MM.1S (cell line): Measurements from ENCODE around the gene CNMD.

ENCODE experiments used
- DNase-seq: peaks from one replicate; pipeline ENCODE4 v3.0.0-alpha.2; 2015
- H2AFZ ChIP-seq: fragments of 300-600 bp; sonication (generic); 2 replicates; pipeline ENCODE4 v1.6.0; 2016; ENCODE audit warnings: antibody characterized with exemption, low read length
- H3F3A ChIP-seq: fragments of 300-600 bp; sonication (generic); 2 replicates; pipeline ENCODE4 v1.6.1; 2016; ENCODE audit warnings: mild to moderate bottlenecking, antibody characterized with exemption, low read length, moderate library complexity, mixed read lengths; ENCODE audit not compliant: insufficient read depth
- H3K27ac ChIP-seq: fragments of 300-600 bp; sonication (generic); 2 replicates; pipeline ENCODE4 v1.5.1; 2016; ENCODE audit warnings: mild to moderate bottlenecking, low read length
- H3K27me3 ChIP-seq: fragments of 300-600 bp; sonication (generic); replicated peaks from 2 replicates; pipeline ENCODE4 v1.6.0; 2016; ENCODE audit warnings: low read length; ENCODE audit not compliant: insufficient read depth
- H3K36me3 ChIP-seq: fragments of 300-600 bp; sonication (generic); replicated peaks from 2 replicates; pipeline ENCODE4 v1.6.1; 2016; ENCODE audit warnings: mild to moderate bottlenecking, low read length, mixed read lengths; ENCODE audit not compliant: insufficient read depth
- H3K4me1 ChIP-seq: fragments of 300-600 bp; sonication (generic); 2 replicates; pipeline ENCODE4 v1.6.1; 2016; ENCODE audit warnings: low read length, mixed read lengths
- H3K4me2 ChIP-seq: fragments of 300-600 bp; sonication (generic); 2 replicates; pipeline ENCODE4 v1.6.0; 2016; ENCODE audit warnings: low read depth, low read length
- H3K4me3 ChIP-seq: fragments of 300-600 bp; sonication (generic); 2 replicates; pipeline ENCODE4 v1.5.1; 2016; ENCODE audit warnings: low read length, mixed read lengths
- H3K79me2 ChIP-seq: fragments of 300-600 bp; sonication (generic); 2 replicates; pipeline ENCODE4 v1.6.1; 2016; ENCODE audit warnings: mixed run types, low read length, mixed read lengths
- H3K9ac ChIP-seq: fragments of 300-600 bp; sonication (generic); 2 replicates; pipeline ENCODE4 v1.6.1; 2016; ENCODE audit warnings: low read length, mixed read lengths
- H3K9me2 ChIP-seq: fragments of 300-600 bp; sonication (generic); replicated peaks from 2 replicates; pipeline ENCODE4 v1.6.1; 2016; ENCODE audit warnings: mild to moderate bottlenecking, low read length, mixed read lengths; ENCODE audit not compliant: insufficient read depth
- H3K9me3 ChIP-seq: fragments of 300-600 bp; sonication (generic); replicated peaks from 2 replicates; pipeline ENCODE4 v1.6.1; 2016; ENCODE audit warnings: mild to moderate bottlenecking, low read length, mixed read lengths; ENCODE audit not compliant: insufficient read depth
- H4K20me1 ChIP-seq: fragments of 300-600 bp; sonication (generic); 2 replicates; pipeline ENCODE4 v1.6.1; 2016; ENCODE audit warnings: mild to moderate bottlenecking, low read length, moderate library complexity, mixed read lengths; ENCODE audit not compliant: insufficient read depth
- CTCF ChIP-seq: fragments of 300-600 bp; sonication (generic); IDR thresholded peaks from 2 replicates; pipeline ENCODE4 v1.5.1; 2016; ENCODE audit warnings: antibody characterized with exemption, low read length, mixed read lengths
- EZH2 ChIP-seq: fragments of 300-600 bp; sonication (generic); optimal IDR thresholded peaks from 2 replicates; pipeline ENCODE3; 2017; ENCODE audit warnings: low read depth, mild to moderate bottlenecking, antibody characterized with exemption, low read length, mixed read lengths
- EZH2phosphoT487 ChIP-seq: fragments of 300-600 bp; sonication (generic); IDR thresholded peaks from 2 replicates; pipeline ENCODE4 v1.6.1; 2018; ENCODE audit warnings: antibody characterized with exemption, low read length

Gene CNMD

DNA sequence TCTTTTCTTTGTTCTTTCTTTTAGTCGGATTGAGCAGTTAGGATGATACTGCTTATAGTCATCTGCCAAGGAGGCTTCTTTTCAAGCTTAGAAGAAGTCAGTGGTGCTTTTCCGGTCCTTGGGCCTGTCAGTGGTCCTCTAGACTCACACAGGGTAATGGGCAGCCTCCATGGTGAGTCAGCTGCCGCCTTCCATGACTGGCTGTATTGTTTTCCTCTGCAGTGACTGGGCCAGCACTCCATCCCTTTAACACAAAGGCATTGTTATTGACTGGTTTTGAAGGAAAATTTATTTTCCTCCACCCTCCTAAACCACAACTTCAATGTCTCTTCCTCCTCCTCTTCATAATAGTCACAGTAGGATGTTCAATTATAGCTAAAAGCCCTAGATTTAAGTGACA lies 47.1 kb upstream of the CNMD start:
- DNase-seq = no peak

DNA sequence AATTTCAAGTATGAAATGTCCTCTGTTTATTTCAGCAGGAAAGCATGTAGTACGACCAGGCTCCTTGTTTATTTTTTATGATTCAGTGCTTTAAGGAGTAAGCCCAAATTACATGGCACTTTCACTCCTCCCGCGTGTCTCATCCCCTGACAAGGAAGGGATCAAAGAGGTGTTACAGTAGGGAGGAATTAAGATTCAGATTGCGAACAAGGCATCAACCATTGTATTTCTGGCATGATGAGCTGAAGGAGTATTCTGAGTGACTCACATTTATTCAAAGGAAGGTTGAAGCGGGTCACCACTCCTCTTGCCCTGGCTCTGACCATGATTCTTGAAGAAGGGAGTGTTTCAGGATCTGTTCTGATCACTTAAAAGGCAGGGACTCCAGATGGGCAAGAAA lies 46.1 kb upstream of the CNMD start:
- TF ChIP-seq CTCF (no peak), EZH2 (no peak), EZH2phosphoT487 (no peak)
- Histone ChIP-seq H3K4me1 (peaks cover 7% of the 10 kb centered on the region), H3K9me2 (no peaks in the 10 kb centered on the region), H3K9ac (no peak overlapping the region), H3F3A (no peaks in the 10 kb centered on the region), H3K36me3 (no peaks in the 10 kb centered on the region), H3K27ac (no peak overlapping the region), H4K20me1 (no peaks in the 10 kb centered on the region), H3K4me3 (no peak overlapping the region), H2AFZ (no peak overlapping the region), H3K27me3 (no peaks in the 10 kb centered on the region), H3K4me2 (no peak overlapping the region), H3K9me3 (no peaks in the 10 kb centered on the region), H3K79me2 (no peaks in the 10 kb centered on the region)
- DNase-seq = no peak

More for the DNA sequence above, 47.1 kb upstream of the CNMD start:
- Histone ChIP-seq H3K9ac (no peak overlapping the region), H3K9me2 (no peaks in the 10 kb centered on the region), H3K4me1 (no peaks in the 10 kb centered on the region), H2AFZ (no peak overlapping the region), H3K9me3 (no peaks in the 10 kb centered on the region), H4K20me1 (no peaks in the 10 kb centered on the region), H3K4me2 (no peak overlapping the region), H3K4me3 (no peak overlapping the region), H3K79me2 (no peaks in the 10 kb centered on the region), H3K27me3 (no peaks in the 10 kb centered on the region), H3K36me3 (no peaks in the 10 kb centered on the region), H3F3A (no peaks in the 10 kb centered on the region), H3K27ac (no peak overlapping the region)
- no peak for TF ChIP-seq EZH2
- no peak for TF ChIP-seq CTCF
- TF ChIP-seq EZH2phosphoT487 = no peak

- no peak overlapping the region for H3K9ac ChIP-seq
- TF ChIP-seq EZH2phosphoT487 (no peak), EZH2 (no peak)
- peaks cover 14% of the 10 kb centered on the region for H3K4me1 ChIP-seq
- no peaks in the 10 kb centered on the region for H3K9me3 ChIP-seq
- no peaks in the 10 kb centered on the region for H3K27me3 ChIP-seq
- H3K4me3 ChIP-seq = no peak overlapping the region
- no peaks in the 10 kb centered on the region for H3K9me2 ChIP-seq
- H3F3A ChIP-seq = peaks cover 6% of the 10 kb centered on the region; the same call in 1 of the 2 replicates
- no peaks in the 10 kb centered on the region for H3K36me3 ChIP-seq
- DNase-seq = no peak
- H2AFZ ChIP-seq = no peak overlapping the region
- no peaks in the 10 kb centered on the region for H4K20me1 ChIP-seq
- H3K4me2 ChIP-seq = no peak overlapping the region
- no peak overlapping the region for H3K27ac ChIP-seq
- no peaks in the 10 kb centered on the region for H3K79me2 ChIP-seq
Measured at GRCh38 chr13:52784591-52785340, 45.1 kb upstream of the CNMD start.

DNA sequence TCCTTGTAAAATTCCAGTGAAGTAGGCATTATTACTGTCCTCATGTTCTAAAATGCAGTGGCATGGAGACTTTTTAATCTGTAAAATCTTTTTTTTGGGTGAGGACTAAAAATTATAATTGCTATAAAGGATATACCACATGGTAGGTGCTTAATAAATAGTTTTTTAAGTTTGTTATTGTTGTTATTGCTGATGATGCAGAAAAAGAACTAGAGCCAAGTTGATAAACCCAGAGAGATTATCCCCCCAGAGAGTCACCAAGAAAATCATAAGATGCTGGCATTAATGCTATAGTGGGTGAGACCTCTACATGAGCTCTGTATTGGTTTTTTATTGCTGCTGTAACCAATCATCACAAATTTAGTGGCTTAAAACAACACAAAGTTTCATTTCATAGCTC lies 44.3 kb upstream of the CNMD start:
- Histone ChIP-seq H3F3A (peaks cover 7% of the 10 kb centered on the region; the same call in 1 of the 2 replicates), H3K9me2 (no peaks in the 10 kb centered on the region), H3K9ac (no peak overlapping the region), H3K4me3 (no peak overlapping the region), H2AFZ (no peak overlapping the region), H3K9me3 (no peaks in the 10 kb centered on the region), H3K79me2 (no peaks in the 10 kb centered on the region), H4K20me1 (no peaks in the 10 kb centered on the region), H3K4me2 (no peak overlapping the region), H3K36me3 (no peaks in the 10 kb centered on the region), H3K27me3 (no peaks in the 10 kb centered on the region), H3K4me1 (peaks cover 20% of the 10 kb centered on the region), H3K27ac (no peak overlapping the region)
- TF ChIP-seq CTCF = no peak
- no peak for TF ChIP-seq EZH2
- no peak for TF ChIP-seq EZH2phosphoT487
- no peak for DNase-seq
